K562 (cell line): ENCODE measurements around the gene SNAI1. TPM values are rescaled to one million over a fixed set of nuclear protein-coding genes. Genes with fewer than 3 reads are reported as not detected.

Source experiments
- CHD1 ChIP-seq: fragments of 200-600 bp; sonication (generic); IDR thresholded peaks from one replicate; pipeline ENCODE4 v1.6.1; 2012; ENCODE audit warnings: mild to moderate bottlenecking, moderate library complexity, low read length, inconsistent platforms
- DPF2 ChIP-seq: fragments of 450-650 bp; IDR thresholded peaks from 2 replicates; pipeline ENCODE4 v1.6.1; 2016
- ESRRB ChIP-seq: fragments of 250-450 bp; sonication (Bioruptor Pico); IDR thresholded peaks from 2 replicates; pipeline ENCODE4 v1.5.0; 2020; ENCODE audit warnings: mild to moderate bottlenecking, moderate library complexity, borderline replicate concordance
- HLTF ChIP-seq: fragments of 450-650 bp; IDR thresholded peaks from 2 replicates; pipeline ENCODE4 v1.6.1; 2016
- HMBOX1 ChIP-seq: sonication (generic); IDR thresholded peaks from 2 replicates; pipeline ENCODE4 v1.6.1; 2016
- IRF2 ChIP-seq: sonication (generic); formaldehyde crosslinking; IDR thresholded peaks from 2 replicates; pipeline ENCODE4 v1.8.1; 2022; ENCODE audit warnings: mild to moderate bottlenecking, missing genetic modification reagents
- MCM2 ChIP-seq: fragments of 450-650 bp; IDR thresholded peaks from 2 replicates; pipeline ENCODE4 v1.6.1; 2017; ENCODE audit warnings: low read depth, mild to moderate bottlenecking
- MED1 ChIP-seq: sonication (generic); formaldehyde crosslinking; IDR thresholded peaks from 2 replicates; pipeline ENCODE4 v1.8.1; 2023; ENCODE audit warnings: missing genetic modification reagents, borderline replicate concordance
- MEF2A ChIP-seq: IDR thresholded peaks from 2 replicates; pipeline ENCODE4 v1.6.1; 2011; ENCODE audit warnings: low read depth, mild to moderate bottlenecking, low read length, moderate library complexity; ENCODE audit not compliant: control insufficient read depth
- RBFOX2 ChIP-seq: fragments of 200-400 bp; formaldehyde crosslinking; IDR thresholded peaks from 2 replicates; pipeline ENCODE4 v1.6.1; 2017; ENCODE audit warnings: low read depth, mild to moderate bottlenecking, low read length, moderate library complexity
- RBM39 ChIP-seq: fragments of 200-400 bp; formaldehyde crosslinking; optimal IDR thresholded peaks from 2 replicates; pipeline ENCODE3; 2018; ENCODE audit warnings: low read depth, low read length
- SMARCC2 ChIP-seq: fragments of 450-650 bp; IDR thresholded peaks from 2 replicates; pipeline ENCODE4 v1.6.1; 2017; ENCODE audit warnings: antibody characterized with exemption, moderate library complexity, mild to moderate bottlenecking, low read depth
- SMC3 ChIP-seq: conservative IDR thresholded peaks from 2 replicates; pipeline ENCODE4 v1.6.1; 2011; ENCODE audit warnings: low read depth, low read length, improper control_type of control experiment; ENCODE audit not compliant: insufficient read depth
- TOE1 ChIP-seq, 2 experiments: fragments of 450-650 bp in 1 of 2; sonication (generic) in 1 of 2; formaldehyde crosslinking in 1 of 2; IDR thresholded peaks; 2 replicates each; pipeline versions ENCODE4 v1.7.1 to v1.8.0; 2016 to 2022; ENCODE audit warnings: borderline replicate concordance in 2 of 2, mild to moderate bottlenecking in 2 of 2, antibody characterized with exemption in 1 of 2, inconsistent platforms in 1 of 2, low read depth in 1 of 2, missing genetic modification reagents in 1 of 2, moderate library complexity in 1 of 2
- XRCC4 ChIP-seq: IDR thresholded peaks from one replicate; pipeline ENCODE4 v1.6.1; 2011; ENCODE audit not compliant: insufficient read depth, insufficient read length; ENCODE audit errors: extremely low read depth
- ZNF384 ChIP-seq: IDR thresholded peaks from 2 replicates; pipeline ENCODE4 v1.6.1; 2012; ENCODE audit warnings: low read depth, low read length, improper control_type of control experiment
- polyA plus RNA-seq, 8 experiments: library from polyadenylated mRNA; depleted of rRNA in 4 of 8; stranded (reverse) in 5 of 8; unstranded in 3 of 8; fragments of >200 nt; fragmentation: Nextera tagmentation in 2 of 8; fragmentation: Illumina TruSeq in 1 of 8; extraction: Ambion mirVana in 2 of 8; extraction: Trizol in 1 of 8; gene quantifications; 2 replicates each; pipeline versions ENCODE4 v1.2.1 to v1.2.3, GENCODE V29; 2011 to 2014; ENCODE audit warnings: inconsistent platforms in 1 of 8, missing spikeins in 1 of 8
- total RNA-seq, 7 experiments: library from RNA; depleted of rRNA in 6 of 7; stranded (reverse); fragments of >200 nt in 6 of 7; fragmentation: Illumina TruSeq in 2 of 7; extraction: Trizol in 2 of 7; gene quantifications; 2 replicates each; pipeline versions ENCODE4 v1.2.1 to v1.2.3, GENCODE V29; 2011 to 2021; ENCODE audit warnings: low replicate concordance in 1 of 7
- TF ChIP-seq, protein P1 (sequence below): fragments of 450-650 bp; IDR thresholded peaks from 2 replicates; pipeline ENCODE4 v1.6.1; 2018; ENCODE audit warnings: mild to moderate bottlenecking, low read depth; ENCODE audit not compliant: partially characterized antibody
- TF ChIP-seq, protein P2 (sequence below): sonication (generic); formaldehyde crosslinking; IDR thresholded peaks from 2 replicates; pipeline ENCODE4 v1.8.0; 2023; ENCODE audit warnings: mild to moderate bottlenecking, missing genetic modification reagents
- TF ChIP-seq, protein P3 (sequence below): fragments of 250-450 bp; sonication (Bioruptor Pico); IDR thresholded peaks from 2 replicates; pipeline ENCODE4 v1.8.0; 2021; ENCODE audit warnings: moderate library complexity, mild to moderate bottlenecking, inconsistent platforms
- TF ChIP-seq, protein P4 (sequence below): conservative IDR thresholded peaks from 2 replicates; pipeline ENCODE4 v1.6.1; 2011; ENCODE audit warnings: low read depth, mild to moderate bottlenecking, low read length; ENCODE audit not compliant: control insufficient read depth
- TF ChIP-seq, protein P5 (sequence below): sonication (generic); formaldehyde crosslinking; IDR thresholded peaks from 2 replicates; pipeline ENCODE4 v1.8.0; 2022; ENCODE audit warnings: mild to moderate bottlenecking, missing genetic modification reagents

The SNAI1 gene
- total and polyA plus RNA-seq, 9 of the 15 experiments (the other 6 are each of a cell fraction or from before 2014, with no cell fraction given) = 0.32 to 11.6 (median 2.0) TPM

- TF ChIP-seq TOE1 (IDR thresholded peaks at IDR 0.05; ENCODE audit: borderline replicate concordance) (no peak), TOE1 (CRISPR knock-in tag; IDR thresholded peaks at IDR 0.05; ENCODE audit: borderline replicate concordance, low read depth) (no peak), ESRRB (CRISPR knock-in tag) (no peak), HLTF (no peak), MCM2 (no peak), DPF2 (peak; percentile 50; the same call in 1 of the 2 replicates), XRCC4 (no peak), IRF2 (CRISPR knock-in tag) (no peak), HMBOX1 (no peak), ZNF384 (peak; percentile 93), SMC3 (no peak), RBM39 (no peak), SMARCC2 (no peak), RBFOX2 (peak; percentile 68), MEF2A (no peak), MED1 (CRISPR knock-in tag) (no peak), CHD1 (no peak)
- TF ChIP-seq, protein P1, sequence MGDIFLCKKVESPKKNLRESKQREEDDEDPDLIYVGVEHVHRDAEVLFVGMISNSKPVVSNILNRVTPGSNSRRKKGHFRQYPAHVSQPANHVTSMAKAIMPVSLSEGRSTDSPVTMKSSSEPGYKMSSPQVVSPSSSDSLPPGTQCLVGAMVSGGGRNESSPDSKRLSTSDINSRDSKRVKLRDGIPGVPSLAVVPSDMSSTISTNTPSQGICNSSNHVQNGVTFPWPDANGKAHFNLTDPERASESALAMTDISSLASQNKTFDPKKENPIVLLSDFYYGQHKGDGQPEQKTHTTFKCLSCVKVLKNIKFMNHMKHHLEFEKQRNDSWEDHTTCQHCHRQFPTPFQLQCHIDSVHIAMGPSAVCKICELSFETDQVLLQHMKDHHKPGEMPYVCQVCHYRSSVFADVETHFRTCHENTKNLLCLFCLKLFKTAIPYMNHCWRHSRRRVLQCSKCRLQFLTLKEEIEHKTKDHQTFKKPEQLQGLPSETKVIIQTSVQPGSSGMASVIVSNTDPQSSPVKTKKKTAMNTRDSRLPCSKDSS = no peak
- TF ChIP-seq, protein P2, sequence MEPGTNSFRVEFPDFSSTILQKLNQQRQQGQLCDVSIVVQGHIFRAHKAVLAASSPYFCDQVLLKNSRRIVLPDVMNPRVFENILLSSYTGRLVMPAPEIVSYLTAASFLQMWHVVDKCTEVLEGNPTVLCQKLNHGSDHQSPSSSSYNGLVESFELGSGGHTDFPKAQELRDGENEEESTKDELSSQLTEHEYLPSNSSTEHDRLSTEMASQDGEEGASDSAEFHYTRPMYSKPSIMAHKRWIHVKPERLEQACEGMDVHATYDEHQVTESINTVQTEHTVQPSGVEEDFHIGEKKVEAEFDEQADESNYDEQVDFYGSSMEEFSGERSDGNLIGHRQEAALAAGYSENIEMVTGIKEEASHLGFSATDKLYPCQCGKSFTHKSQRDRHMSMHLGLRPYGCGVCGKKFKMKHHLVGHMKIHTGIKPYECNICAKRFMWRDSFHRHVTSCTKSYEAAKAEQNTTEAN = no peak
- TF ChIP-seq, protein P3, sequence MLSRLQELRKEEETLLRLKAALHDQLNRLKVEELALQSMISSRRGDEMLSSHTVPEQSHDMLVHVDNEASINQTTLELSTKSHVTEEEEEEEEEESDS (CRISPR knock-in tag) = no peak
- TF ChIP-seq, protein P4, sequence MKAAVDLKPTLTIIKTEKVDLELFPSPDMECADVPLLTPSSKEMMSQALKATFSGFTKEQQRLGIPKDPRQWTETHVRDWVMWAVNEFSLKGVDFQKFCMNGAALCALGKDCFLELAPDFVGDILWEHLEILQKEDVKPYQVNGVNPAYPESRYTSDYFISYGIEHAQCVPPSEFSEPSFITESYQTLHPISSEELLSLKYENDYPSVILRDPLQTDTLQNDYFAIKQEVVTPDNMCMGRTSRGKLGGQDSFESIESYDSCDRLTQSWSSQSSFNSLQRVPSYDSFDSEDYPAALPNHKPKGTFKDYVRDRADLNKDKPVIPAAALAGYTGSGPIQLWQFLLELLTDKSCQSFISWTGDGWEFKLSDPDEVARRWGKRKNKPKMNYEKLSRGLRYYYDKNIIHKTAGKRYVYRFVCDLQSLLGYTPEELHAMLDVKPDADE = peak; percentile 35; the same call in 1 of the 2 replicates
- TF ChIP-seq, protein P5, sequence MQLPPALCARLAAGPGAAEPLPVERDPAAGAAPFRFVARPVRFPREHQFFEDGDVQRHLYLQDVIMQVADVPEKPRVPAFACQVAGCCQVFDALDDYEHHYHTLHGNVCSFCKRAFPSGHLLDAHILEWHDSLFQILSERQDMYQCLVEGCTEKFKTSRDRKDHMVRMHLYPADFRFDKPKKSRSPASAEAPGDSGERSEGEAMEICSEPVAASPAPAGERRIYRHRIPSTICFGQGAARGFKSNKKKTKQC (CRISPR knock-in tag) = no peak
Observed at GRCh38 chr20:49989234-49990065, 6.7 kb downstream of the SNAI1 start (continued).
